DOHH2 (cell line): Measurements from ENCODE around the gene CPS1.

Source experiments
- EZH2phosphoT487 ChIP-seq: fragments of 200-600 bp; sonication (generic); IDR thresholded peaks from 2 replicates; pipeline ENCODE4 v1.6.1; 2017; ENCODE audit warnings: borderline replicate concordance, mild to moderate bottlenecking, antibody characterized with exemption, low read length, moderate library complexity, mixed read lengths
- TF ChIP-seq, protein P1 (sequence below): fragments of 200-600 bp; sonication (generic); IDR thresholded peaks from one replicate; pipeline ENCODE4 v1.5.1; 2014; ENCODE audit warnings: antibody characterized with exemption, mild to moderate bottlenecking, low read depth, low read length; ENCODE audit not compliant: poor library complexity, severe bottlenecking

DNA sequence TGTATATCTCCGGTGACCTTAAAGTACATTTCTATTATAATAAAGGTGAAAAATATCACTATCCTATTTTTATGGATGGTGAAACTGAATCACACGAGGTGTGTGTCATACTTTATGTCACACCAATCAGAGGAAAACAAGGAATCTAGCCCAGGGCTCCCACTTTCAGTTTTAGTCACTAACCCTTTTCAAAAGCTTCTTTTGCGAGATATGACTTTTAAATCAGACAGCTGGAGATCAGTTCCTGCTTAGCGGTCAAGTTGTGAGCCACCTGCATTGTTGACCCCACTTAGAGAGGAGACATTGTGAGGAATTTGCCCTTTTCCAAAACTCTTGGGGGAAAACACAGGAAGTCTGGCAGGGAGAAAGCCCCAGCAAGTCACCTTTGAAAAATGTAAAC is 70.5 kb downstream of the CPS1 start:
- TF ChIP-seq EZH2phosphoT487 = no peak
- TF ChIP-seq, protein P1, sequence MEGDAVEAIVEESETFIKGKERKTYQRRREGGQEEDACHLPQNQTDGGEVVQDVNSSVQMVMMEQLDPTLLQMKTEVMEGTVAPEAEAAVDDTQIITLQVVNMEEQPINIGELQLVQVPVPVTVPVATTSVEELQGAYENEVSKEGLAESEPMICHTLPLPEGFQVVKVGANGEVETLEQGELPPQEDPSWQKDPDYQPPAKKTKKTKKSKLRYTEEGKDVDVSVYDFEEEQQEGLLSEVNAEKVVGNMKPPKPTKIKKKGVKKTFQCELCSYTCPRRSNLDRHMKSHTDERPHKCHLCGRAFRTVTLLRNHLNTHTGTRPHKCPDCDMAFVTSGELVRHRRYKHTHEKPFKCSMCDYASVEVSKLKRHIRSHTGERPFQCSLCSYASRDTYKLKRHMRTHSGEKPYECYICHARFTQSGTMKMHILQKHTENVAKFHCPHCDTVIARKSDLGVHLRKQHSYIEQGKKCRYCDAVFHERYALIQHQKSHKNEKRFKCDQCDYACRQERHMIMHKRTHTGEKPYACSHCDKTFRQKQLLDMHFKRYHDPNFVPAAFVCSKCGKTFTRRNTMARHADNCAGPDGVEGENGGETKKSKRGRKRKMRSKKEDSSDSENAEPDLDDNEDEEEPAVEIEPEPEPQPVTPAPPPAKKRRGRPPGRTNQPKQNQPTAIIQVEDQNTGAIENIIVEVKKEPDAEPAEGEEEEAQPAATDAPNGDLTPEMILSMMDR = no peak
